ENCODE measurements around the gene KCNH6.

KCNH6 gene

GRCh38 chr17:63488851-63489250 lies 34.3 kb upstream of the KCNH6 start:
- no peak for DNase-seq (ENCODE audit: low spot score)

- DNase-seq (ENCODE audit: low spot score), result no peak
Observed at GRCh38 chr17:63489291-63489690, 33.9 kb upstream of the KCNH6 start.

- no peak for DNase-seq (ENCODE audit: low spot score)
Observed at GRCh38 chr17:63490329-63490728, 32.8 kb upstream of the KCNH6 start.

- DNase-seq (ENCODE audit: low spot score), result no peak
Observed at GRCh38 chr17:63490858-63491400, 32.2 kb upstream of the KCNH6 start.

GRCh38 chr17:63491413-63491812 lies 31.7 kb upstream of the KCNH6 start:
- DNase-seq (ENCODE audit: low spot score), result no peak

GRCh38 chr17:63491977-63492618 lies 31.1 kb upstream of the KCNH6 start:
- DNase-seq (ENCODE audit: low spot score), result no peak

GRCh38 chr17:63492940-63493339 lies 30.2 kb upstream of the KCNH6 start:
- no peak for DNase-seq (ENCODE audit: low spot score)

- DNase-seq (ENCODE audit: low spot score), result no peak
Observed at GRCh38 chr17:63493411-63493810, 29.7 kb upstream of the KCNH6 start.

- DNase-seq (ENCODE audit: low spot score), result no peak
Observed at GRCh38 chr17:63494300-63494928, 28.7 kb upstream of the KCNH6 start.

GRCh38 chr17:63495491-63495890 lies 27.7 kb upstream of the KCNH6 start:
- DNase-seq (ENCODE audit: low spot score), result no peak

GRCh38 chr17:63496177-63496576 lies 27.0 kb upstream of the KCNH6 start:
- DNase-seq (ENCODE audit: low spot score), result no peak

GRCh38 chr17:63496663-63497400 lies 26.3 kb upstream of the KCNH6 start:
- no peak for DNase-seq (ENCODE audit: low spot score)

GRCh38 chr17:63497708-63498483 lies 25.3 kb upstream of the KCNH6 start:
- DNase-seq (ENCODE audit: low spot score), result no peak

GRCh38 chr17:63498626-63499195 lies 24.4 kb upstream of the KCNH6 start:
- DNase-seq (ENCODE audit: low spot score), result no peak

GRCh38 chr17:63500543-63501390 lies 22.4 kb upstream of the KCNH6 start:
- no peak for DNase-seq (ENCODE audit: low spot score)

GRCh38 chr17:63503341-63503705 lies 19.8 kb upstream of the KCNH6 start:
- no peak for DNase-seq (ENCODE audit: low spot score)

GRCh38 chr17:63504261-63504660 lies 18.9 kb upstream of the KCNH6 start:
- no peak for DNase-seq (ENCODE audit: low spot score)

- DNase-seq (ENCODE audit: low spot score), result no peak
Observed at GRCh38 chr17:63505341-63505740, 17.8 kb upstream of the KCNH6 start.

GRCh38 chr17:63506627-63507026 lies 16.5 kb upstream of the KCNH6 start:
- DNase-seq (ENCODE audit: low spot score), result no peak

- no peak for DNase-seq (ENCODE audit: low spot score)
Observed at GRCh38 chr17:63511331-63511730, 11.8 kb upstream of the KCNH6 start.

GRCh38 chr17:63512388-63512787 lies 10.8 kb upstream of the KCNH6 start:
- DNase-seq (ENCODE audit: low spot score), result no peak

Data from germinal center (tissue), 1 donor.